IMR-90 (cell line): ENCODE data around the gene CKAP5. TPM values are rescaled to one million over a fixed set of nuclear protein-coding genes. Genes with fewer than 3 reads are reported as not detected.

Experiments
- ATAC-seq: fragments of 200-7000 bp; cut with Tn5 transposase; 2 replicates; pipeline ENCODE4 v1.9.1; 2020; ENCODE audit warnings: low read depth, mild to moderate bottlenecking, moderate library complexity
- BruUV-seq: library from RNA; stranded (reverse); fragments of 400-500 nt; replicated peaks from 2 replicates; lab custom pipeline; 2021; lab: Mats Ljungman, UMichigan
- CTCF ChIA-PET: fragments of 300-600 bp; formaldehyde crosslinking; extraction: SDS; loops from one replicate; lab custom pipeline; 2021; ENCODE audit warnings: antibody characterized with exemption; lab: Yijun Ruan, JAX
- POLR2A ChIA-PET: fragments of 300-600 bp; sonication (Branson Sonifier 250); formaldehyde crosslinking; loops from one replicate; lab custom pipeline; 2022; ENCODE audit warnings: antibody characterized with exemption; ENCODE audit not compliant: unreplicated experiment; lab: Charles Lee
- DNase-seq: peaks from one replicate; pipeline ENCODE4 v3.0.0; 2013
- H2AFZ ChIP-seq: replicated peaks from 2 replicates; pipeline ENCODE3; 2013; ENCODE audit warnings: low read length, mild to moderate bottlenecking; ENCODE audit not compliant: poor library complexity
- H2AK5ac ChIP-seq: 2 replicates; pipeline ENCODE4 v1.6.1; 2013; ENCODE audit warnings: low read depth, low read length, inconsistent platforms
- H2AK9ac ChIP-seq: replicated peaks from 2 replicates; pipeline ENCODE3; 2013; ENCODE audit warnings: mild to moderate bottlenecking, low read depth, low read length, moderate library complexity; ENCODE audit not compliant: poor library complexity
- H2BK120ac ChIP-seq: 2 replicates; pipeline ENCODE4 v1.6.1; 2013; ENCODE audit warnings: low read depth, low read length, inconsistent platforms
- H2BK15ac ChIP-seq: 3 replicates; pipeline ENCODE4 v1.6.1; 2013; ENCODE audit warnings: low read depth, low read length, inconsistent platforms
- H2BK20ac ChIP-seq: 2 replicates; pipeline ENCODE4 v1.6.1; 2013; ENCODE audit warnings: low read depth, mild to moderate bottlenecking, inconsistent platforms, low read length, moderate library complexity
- H2BK5ac ChIP-seq: 2 replicates; pipeline ENCODE4 v1.6.1; 2013; ENCODE audit warnings: mild to moderate bottlenecking, low read depth, low read length, inconsistent platforms; ENCODE audit not compliant: poor library complexity, severe bottlenecking
- H3K14ac ChIP-seq: replicated peaks from 2 replicates; pipeline ENCODE4 v1.6.1; 2013; ENCODE audit warnings: low read depth, low read length, inconsistent platforms
- H3K18ac ChIP-seq: 2 replicates; pipeline ENCODE4 v1.6.1; 2013; ENCODE audit warnings: low read depth, low read length, control low read depth
- H3K23ac ChIP-seq: 2 replicates; pipeline ENCODE4 v1.6.1; 2013; ENCODE audit warnings: low read depth, low read length, inconsistent platforms
- H3K27ac ChIP-seq: 2 replicates; pipeline ENCODE4 v1.5.1; 2013; ENCODE audit warnings: mild to moderate bottlenecking, control low read depth, low read length; ENCODE audit not compliant: insufficient read depth
- H3K27me3 ChIP-seq: 2 replicates; pipeline ENCODE4 v1.6.1; 2013; ENCODE audit warnings: low read length; ENCODE audit not compliant: control insufficient read depth, insufficient read depth
- H3K36me3 ChIP-seq: 2 replicates; pipeline ENCODE4 v1.6.1; 2013; ENCODE audit warnings: low read length, mixed read lengths; ENCODE audit not compliant: control insufficient read depth, insufficient read depth
- H3K4ac ChIP-seq: 2 replicates; pipeline ENCODE4 v1.6.1; 2013; ENCODE audit warnings: low read depth, low read length, inconsistent platforms
- H3K4me1 ChIP-seq: 2 replicates; pipeline ENCODE4 v1.6.1; 2013; ENCODE audit warnings: low read length, mixed read lengths; ENCODE audit not compliant: control insufficient read depth, insufficient read depth
- H3K4me2 ChIP-seq: 2 replicates; pipeline ENCODE4 v1.6.1; 2013; ENCODE audit warnings: low read depth, mild to moderate bottlenecking, control low read depth, low read length, moderate library complexity
- H3K4me3 ChIP-seq: 2 replicates; pipeline ENCODE4 v1.5.1; 2013; ENCODE audit warnings: low read depth, mild to moderate bottlenecking, control low read depth, low read length, moderate library complexity; ENCODE audit not compliant: insufficient read depth
- H3K56ac ChIP-seq: 2 replicates; pipeline ENCODE4 v1.6.1; 2013; ENCODE audit warnings: low read length, inconsistent platforms; ENCODE audit not compliant: insufficient read depth; ENCODE audit errors: extremely low read depth
- H3K79me1 ChIP-seq, 2 experiments: 2 replicates each; pipeline ENCODE4 v1.6.1; 2013; ENCODE audit warnings: low read length in 2 of 2, inconsistent platforms in 1 of 2, low read depth in 1 of 2
- H3K9ac ChIP-seq: 2 replicates; pipeline ENCODE4 v1.6.1; 2013; ENCODE audit warnings: low read depth, low read length, control low read depth
- H3K9me1 ChIP-seq: 2 replicates; pipeline ENCODE4 v1.6.1; 2013; ENCODE audit warnings: low read length, inconsistent platforms; ENCODE audit not compliant: insufficient read depth
- H3K9me3 ChIP-seq: 2 replicates; pipeline ENCODE4 v1.6.1; 2013; ENCODE audit warnings: low read length; ENCODE audit not compliant: control insufficient read depth, insufficient read depth
- H4K20me1 ChIP-seq: 2 replicates; pipeline ENCODE4 v1.6.1; 2013; ENCODE audit warnings: low read length, inconsistent platforms; ENCODE audit not compliant: insufficient read depth
- H4K5ac ChIP-seq: 2 replicates; pipeline ENCODE4 v1.6.1; 2013; ENCODE audit warnings: mild to moderate bottlenecking, low read depth, low read length, control low read depth
- H4K8ac ChIP-seq, 2 experiments: 2 replicates each; pipeline ENCODE4 v1.6.1; 2013; ENCODE audit warnings: low read depth in 2 of 2, low read length in 2 of 2, control low read depth in 1 of 2, inconsistent platforms in 1 of 2
- H4K91ac ChIP-seq: 2 replicates; pipeline ENCODE4 v1.6.1; 2013; ENCODE audit warnings: low read depth, low read length, inconsistent platforms; ENCODE audit not compliant: insufficient read depth
- BHLHE40 ChIP-seq: fragments of 150-350 bp; IDR thresholded peaks from 2 replicates; pipeline ENCODE4 v1.6.1; 2016; ENCODE audit warnings: mild to moderate bottlenecking, low read depth, low read length
- CEBPB ChIP-seq: IDR thresholded peaks from 2 replicates; pipeline ENCODE4 v1.6.1; 2012; ENCODE audit warnings: low read depth, low read length, improper control_type of control experiment
- CHD1 ChIP-seq: IDR thresholded peaks from 2 replicates; pipeline ENCODE4 v1.6.1; 2012; ENCODE audit warnings: low read depth, low read length, improper control_type of control experiment
- FOS ChIP-seq: fragments of 150-350 bp; IDR thresholded peaks from 2 replicates; pipeline ENCODE4 v1.6.1; 2016; ENCODE audit warnings: low read depth, low read length
- MAFK ChIP-seq: IDR thresholded peaks from 2 replicates; pipeline ENCODE4 v1.6.1; 2012; ENCODE audit warnings: low read depth, low read length, improper control_type of control experiment
- MAZ ChIP-seq: IDR thresholded peaks from 2 replicates; pipeline ENCODE4 v1.6.1; 2012; ENCODE audit warnings: low read depth, mild to moderate bottlenecking, low read length, improper control_type of control experiment, moderate library complexity, borderline replicate concordance
- MXI1 ChIP-seq: IDR thresholded peaks from 2 replicates; pipeline ENCODE4 v1.6.1; 2012; ENCODE audit warnings: low read depth, mild to moderate bottlenecking, low read length, moderate library complexity, borderline replicate concordance
- NFE2L2 ChIP-seq: fragments of 150-350 bp; IDR thresholded peaks from 2 replicates; pipeline ENCODE4 v1.6.1; 2016; ENCODE audit warnings: low read depth, mild to moderate bottlenecking, low read length
- POLR2A ChIP-seq: IDR thresholded peaks from 2 replicates; pipeline ENCODE4 v1.6.1; 2012; ENCODE audit warnings: mild to moderate bottlenecking, low read depth, low read length
- RAD21 ChIP-seq: IDR thresholded peaks from 2 replicates; pipeline ENCODE4 v1.6.1; 2012; ENCODE audit warnings: low read length, improper control_type of control experiment
- RCOR1 ChIP-seq: IDR thresholded peaks from 2 replicates; pipeline ENCODE4 v1.6.1; 2012; ENCODE audit warnings: mild to moderate bottlenecking, low read length, improper control_type of control experiment; ENCODE audit not compliant: insufficient replicate concordance
- RFX5 ChIP-seq: IDR thresholded peaks from 2 replicates; pipeline ENCODE4 v1.8.0; 2012; ENCODE audit warnings: low read depth, mild to moderate bottlenecking, low read length, moderate library complexity
- SMC3 ChIP-seq: fragments of 150-350 bp; IDR thresholded peaks from 2 replicates; pipeline ENCODE4 v1.6.1; 2016; ENCODE audit warnings: low read depth, mild to moderate bottlenecking, antibody characterized with exemption, low read length, moderate library complexity
- WGBS, 2 experiments: methylation state at CpG; one replicate each; pipeline versions ENCODE4 v1.1.5 to v1.1.7; 2013; ENCODE audit warnings: missing lambda C conversion rate in 2 of 2; ENCODE audit not compliant: insufficient read length in 1 of 2; ENCODE audit errors: extremely low coverage in 2 of 2; 5-methylcytosine and 5-hydroxymethylcytosine counted together
- dilution Hi-C: fragments of 300-500 bp; cut with HindIII; formaldehyde crosslinking; loops from one replicate; pipeline ENCODE4 v1.14.3; 2018; ENCODE audit warnings: low sequenced_read_pairs; ENCODE audit not compliant: unreplicated experiment
- in situ Hi-C: fragments of 300-500 bp; cut with MboI; formaldehyde crosslinking; loops from 3 replicates; pipeline ENCODE4 v1.14.3; 2019; ENCODE audit warnings: low sequenced_read_pairs, inconsistent platforms, mixed read lengths
- intact Hi-C: fragments of 100-400 bp; cut with micrococcal nuclease; formaldehyde crosslinking; loops from 2 replicates; pipeline ENCODE4 v1.10.0; 2022
- polyA plus RNA-seq, 3 experiments: library from polyadenylated mRNA; depleted of rRNA; stranded (reverse); fragments of >200 nt; gene quantifications; 2 replicates each; pipeline ENCODE4 v1.2.3, GENCODE V29; 2012; ENCODE audit warnings: low replicate concordance in 1 of 3
- total RNA-seq: library from RNA; depleted of rRNA; stranded (reverse); fragments of >200 nt; gene quantifications from 2 replicates; pipeline ENCODE4 v1.2.3, GENCODE V29; 2012
- TF ChIP-seq, protein P1 (sequence below): conservative IDR thresholded peaks from 2 replicates; pipeline ENCODE4 v1.5.1; 2012; ENCODE audit warnings: mild to moderate bottlenecking, low read depth, low read length, improper control_type of control experiment
- TF ChIP-seq, protein P2 (sequence below): fragments of 150-350 bp; IDR thresholded peaks from 2 replicates; pipeline ENCODE4 v1.6.1; 2016; ENCODE audit warnings: low read depth, mild to moderate bottlenecking, low read length, moderate library complexity, borderline replicate concordance
- TF ChIP-seq, protein P3 (sequence below): fragments of 150-350 bp; IDR thresholded peaks from 2 replicates; pipeline ENCODE4 v1.6.1; 2017; ENCODE audit warnings: mild to moderate bottlenecking, antibody characterized with exemption, low read length, low read depth

Gene CKAP5
- total and polyA plus RNA-seq, 2 of the 4 experiments (the other 2 are of a cell fraction) = 59.5 to 79.2 TPM

DNA sequence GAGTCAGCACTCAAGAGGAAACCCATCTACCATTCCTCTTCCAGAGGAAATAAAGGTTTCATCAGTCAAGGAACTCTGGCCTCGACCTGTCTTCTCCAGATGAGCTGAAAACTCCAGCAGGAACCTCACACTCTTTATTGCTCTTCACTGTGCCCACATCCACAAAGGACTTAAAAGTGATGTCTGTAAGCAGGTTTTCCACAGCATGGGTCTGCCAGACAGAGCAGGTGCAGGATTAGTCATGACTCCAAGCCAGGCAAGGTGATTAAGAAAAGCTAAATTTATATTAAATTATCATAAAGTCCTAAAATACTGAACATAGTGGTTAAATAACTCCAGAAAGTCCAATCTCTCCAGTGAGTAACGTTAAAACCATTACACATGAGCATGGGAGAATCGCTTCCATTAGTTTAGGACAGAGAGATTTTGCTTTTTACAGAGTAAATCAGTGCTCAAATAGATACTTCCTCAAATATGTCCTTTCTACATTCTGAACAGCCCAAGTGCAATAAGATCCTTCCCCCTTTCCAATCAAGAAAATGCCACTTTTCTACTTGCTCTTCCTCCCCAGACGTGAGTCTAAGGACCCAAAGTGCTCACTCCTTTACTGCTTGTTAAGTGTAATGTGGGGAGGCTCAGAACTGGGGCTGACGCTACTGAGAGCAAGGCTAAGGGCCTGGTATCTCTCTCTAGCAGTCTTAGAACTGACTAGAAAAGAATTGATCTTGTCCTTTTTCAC lies 10.7 kb upstream of the CKAP5 start:
- no peak overlapping the region for H4K8ac ChIP-seq
- no peak overlapping the region for H4K5ac ChIP-seq
- peaks cover 2% of the 10 kb centered on the region; the same call in 1 of the 2 replicates for H3K36me3 ChIP-seq
- H3K4me3 ChIP-seq = no peak overlapping the region
- no peaks in the 10 kb centered on the region for H4K20me1 ChIP-seq
- H3K9me3 ChIP-seq = no peaks in the 10 kb centered on the region
- no peak overlapping the region for H3K4me2 ChIP-seq
- no peak overlapping the region for H2BK120ac ChIP-seq
- WGBS, 2 experiments = no CpG with 5 or more reads among the region's 5 CpGs
- no peak overlapping the region for H3K27ac ChIP-seq
- H3K27me3 ChIP-seq = no peaks in the 10 kb centered on the region
- ChIA-PET POLR2A (no interaction called here), CTCF (no interaction called here)
- no peak overlapping the region for H3K56ac ChIP-seq
- no peak overlapping the region for H3K9ac ChIP-seq
- DNase-seq (no peak), ATAC-seq (no peak)
- no peak overlapping the region for H2AK5ac ChIP-seq
- TF ChIP-seq POLR2A (no peak), NFE2L2 (no peak), MXI1 (no peak), MAFK (no peak), SMC3 (no peak), RFX5 (no peak), RCOR1 (no peak), FOS (no peak), CEBPB (no peak), BHLHE40 (no peak), CHD1 (no peak), RAD21 (no peak), MAZ (no peak)
- TF ChIP-seq, protein P1, sequence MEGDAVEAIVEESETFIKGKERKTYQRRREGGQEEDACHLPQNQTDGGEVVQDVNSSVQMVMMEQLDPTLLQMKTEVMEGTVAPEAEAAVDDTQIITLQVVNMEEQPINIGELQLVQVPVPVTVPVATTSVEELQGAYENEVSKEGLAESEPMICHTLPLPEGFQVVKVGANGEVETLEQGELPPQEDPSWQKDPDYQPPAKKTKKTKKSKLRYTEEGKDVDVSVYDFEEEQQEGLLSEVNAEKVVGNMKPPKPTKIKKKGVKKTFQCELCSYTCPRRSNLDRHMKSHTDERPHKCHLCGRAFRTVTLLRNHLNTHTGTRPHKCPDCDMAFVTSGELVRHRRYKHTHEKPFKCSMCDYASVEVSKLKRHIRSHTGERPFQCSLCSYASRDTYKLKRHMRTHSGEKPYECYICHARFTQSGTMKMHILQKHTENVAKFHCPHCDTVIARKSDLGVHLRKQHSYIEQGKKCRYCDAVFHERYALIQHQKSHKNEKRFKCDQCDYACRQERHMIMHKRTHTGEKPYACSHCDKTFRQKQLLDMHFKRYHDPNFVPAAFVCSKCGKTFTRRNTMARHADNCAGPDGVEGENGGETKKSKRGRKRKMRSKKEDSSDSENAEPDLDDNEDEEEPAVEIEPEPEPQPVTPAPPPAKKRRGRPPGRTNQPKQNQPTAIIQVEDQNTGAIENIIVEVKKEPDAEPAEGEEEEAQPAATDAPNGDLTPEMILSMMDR = no peak
- TF ChIP-seq, protein P2, sequence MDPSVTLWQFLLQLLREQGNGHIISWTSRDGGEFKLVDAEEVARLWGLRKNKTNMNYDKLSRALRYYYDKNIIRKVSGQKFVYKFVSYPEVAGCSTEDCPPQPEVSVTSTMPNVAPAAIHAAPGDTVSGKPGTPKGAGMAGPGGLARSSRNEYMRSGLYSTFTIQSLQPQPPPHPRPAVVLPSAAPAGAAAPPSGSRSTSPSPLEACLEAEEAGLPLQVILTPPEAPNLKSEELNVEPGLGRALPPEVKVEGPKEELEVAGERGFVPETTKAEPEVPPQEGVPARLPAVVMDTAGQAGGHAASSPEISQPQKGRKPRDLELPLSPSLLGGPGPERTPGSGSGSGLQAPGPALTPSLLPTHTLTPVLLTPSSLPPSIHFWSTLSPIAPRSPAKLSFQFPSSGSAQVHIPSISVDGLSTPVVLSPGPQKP = no peak
- TF ChIP-seq, protein P3, sequence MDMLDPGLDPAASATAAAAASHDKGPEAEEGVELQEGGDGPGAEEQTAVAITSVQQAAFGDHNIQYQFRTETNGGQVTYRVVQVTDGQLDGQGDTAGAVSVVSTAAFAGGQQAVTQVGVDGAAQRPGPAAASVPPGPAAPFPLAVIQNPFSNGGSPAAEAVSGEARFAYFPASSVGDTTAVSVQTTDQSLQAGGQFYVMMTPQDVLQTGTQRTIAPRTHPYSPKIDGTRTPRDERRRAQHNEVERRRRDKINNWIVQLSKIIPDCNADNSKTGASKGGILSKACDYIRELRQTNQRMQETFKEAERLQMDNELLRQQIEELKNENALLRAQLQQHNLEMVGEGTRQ = no peak
- no peak overlapping the region for H2BK15ac ChIP-seq
- no peak overlapping the region for H3K4ac ChIP-seq
- no peaks in the 10 kb centered on the region for H3K4me1 ChIP-seq
- no peak overlapping the region for H2BK5ac ChIP-seq
- H2AFZ ChIP-seq = no peak overlapping the region
- intact Hi-C loops (no loop called here), dilution Hi-C loops (no loop called here), in situ Hi-C loops (no loop called here)
- no peak overlapping the region for H3K14ac ChIP-seq
- no peak overlapping the region for H3K23ac ChIP-seq
- H3K9me1 ChIP-seq = no peaks in the 10 kb centered on the region
- H3K79me1 ChIP-seq = no peaks in the 10 kb centered on the region
- BruUV-seq = no TSS peak
- no peak overlapping the region for H2BK20ac ChIP-seq
- H3K18ac ChIP-seq = no peak overlapping the region
- H2AK9ac ChIP-seq = no peak overlapping the region
- no peak overlapping the region for H4K91ac ChIP-seq
